ENCODE measurements around the gene PTPRN2. TPM values are rescaled to one million over a fixed set of nuclear protein-coding genes. Genes with fewer than 3 reads are reported as not detected.

PTPRN2 gene
- total RNA-seq, 4 donors from 2014 or later: 2.0 to 9.5 (median 2.6) TPM

DNA sequence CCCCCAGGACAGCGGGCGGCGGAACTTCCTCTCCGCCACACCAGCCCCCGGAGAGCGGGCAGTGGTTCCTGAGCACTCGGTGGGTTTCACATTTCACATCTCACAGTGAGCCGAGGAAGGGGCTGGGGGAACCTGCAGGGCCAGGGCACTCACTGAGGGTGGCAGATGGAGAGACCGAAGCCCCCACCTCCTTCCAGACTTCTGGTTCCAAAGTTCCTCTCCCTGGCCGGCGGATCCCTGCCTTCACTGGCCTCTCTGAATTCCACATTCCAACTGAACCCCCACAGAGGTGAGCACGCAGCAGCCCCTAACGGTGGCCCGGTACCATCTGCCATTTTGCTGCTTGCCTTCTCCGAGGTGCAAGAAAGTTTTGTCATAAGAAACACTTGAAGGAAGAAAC lies 461.0 kb downstream of the PTPRN2 start:
- DNase-seq (ENCODE audit: low spot score) (no peak), ATAC-seq (ENCODE audit: low FRiP score) (no peak)
- no peak for TF ChIP-seq CTCF (IDR thresholded peaks at IDR 0.05)

- no peak for TF ChIP-seq CTCF (IDR thresholded peaks at IDR 0.05)
- ATAC-seq (ENCODE audit: low FRiP score) (no peak), DNase-seq (ENCODE audit: low spot score) (no peak)
Measured at GRCh38 chr7:158125721-158126120, 461.9 kb downstream of the PTPRN2 start.

- ATAC-seq (ENCODE audit: low FRiP score) (no peak), DNase-seq (ENCODE audit: low spot score) (no peak)
- TF ChIP-seq CTCF (IDR thresholded peaks at IDR 0.05): no peak
Measured at GRCh38 chr7:158125091-158125490, 462.5 kb downstream of the PTPRN2 start.

GRCh38 chr7:158124671-158125079 lies 462.9 kb downstream of the PTPRN2 start:
- DNase-seq (ENCODE audit: low spot score): no peak
- ATAC-seq (ENCODE audit: low FRiP score): no peak

DNA sequence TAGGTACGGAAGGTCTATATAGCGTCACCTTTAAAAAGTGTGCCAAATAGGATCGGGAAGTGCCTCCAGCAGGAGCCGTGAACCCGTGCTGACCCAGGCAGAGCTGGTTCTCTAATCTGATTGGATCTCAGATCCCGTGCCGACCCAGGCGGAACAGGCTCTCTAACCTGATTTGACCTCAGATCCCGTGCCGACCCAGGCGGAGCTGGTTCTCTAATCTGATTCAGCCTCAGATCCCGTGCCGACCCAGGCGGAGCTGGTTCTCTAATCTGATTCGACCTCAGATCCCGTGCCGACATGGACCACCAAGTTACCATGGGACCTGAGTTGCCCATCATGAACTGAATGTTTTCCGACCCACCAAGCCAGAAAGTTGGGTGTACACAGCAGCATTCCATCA lies 463.9 kb downstream of the PTPRN2 start:
- ATAC-seq (ENCODE audit: low FRiP score) (no peak), DNase-seq (ENCODE audit: low spot score) (no peak)
- TF ChIP-seq CTCF (IDR thresholded peaks at IDR 0.05): no peak

More at GRCh38 chr7:158124671-158125079, 462.9 kb downstream of the PTPRN2 start:
- TF ChIP-seq CTCF (IDR thresholded peaks at IDR 0.05): no peak

GRCh38 chr7:158123214-158123613 lies 464.4 kb downstream of the PTPRN2 start:
- no peak for DNase-seq (ENCODE audit: low spot score)
- no peak for TF ChIP-seq CTCF (IDR thresholded peaks at IDR 0.05)
- ATAC-seq (ENCODE audit: low FRiP score): no peak

DNA sequence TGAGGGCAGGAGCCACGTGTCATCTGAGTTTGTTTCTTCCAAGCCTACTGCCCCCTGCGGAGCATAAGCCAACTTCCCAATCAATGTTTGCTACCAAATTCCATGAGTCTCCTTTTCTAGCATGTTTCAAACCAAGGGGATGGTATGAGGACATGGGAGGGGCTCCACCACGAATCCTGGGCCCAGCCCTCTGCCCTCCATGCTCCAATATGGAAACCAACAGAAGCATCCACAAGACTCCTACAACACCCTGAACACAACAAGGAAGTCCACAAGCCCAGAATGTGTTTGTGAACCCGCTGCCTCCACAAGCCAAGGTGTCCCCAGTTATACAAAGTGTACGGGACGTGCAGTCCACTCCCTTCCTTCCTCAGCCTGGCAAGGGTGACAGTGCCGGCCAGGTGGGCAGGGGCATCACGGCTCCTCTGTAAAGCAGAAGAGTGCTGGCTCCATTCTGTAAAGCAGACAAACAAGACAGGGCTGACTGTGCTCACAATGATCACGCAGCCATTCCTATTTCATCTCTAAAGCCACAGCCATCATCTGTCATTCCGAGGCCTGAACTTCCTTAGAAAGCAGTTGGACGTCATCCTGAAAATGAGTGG lies 466.1 kb downstream of the PTPRN2 start:
- DNase-seq (ENCODE audit: low spot score) (no peak), ATAC-seq (ENCODE audit: low FRiP score) (no peak)
- no peak for TF ChIP-seq CTCF (IDR thresholded peaks at IDR 0.05)

Measured in omental fat pad (tissue), 4 donors.